Neural progenitor cell (in vitro differentiated cells): ENCODE data around the gene SPRY2.

Experiments used
- EZH2 ChIP-seq: fragments of 200-600 bp; sonication (generic); IDR thresholded peaks from 2 replicates; pipeline ENCODE4 v1.6.1; 2017; ENCODE audit warnings: antibody characterized with exemption, mild to moderate bottlenecking, moderate library complexity
- TF ChIP-seq, protein P1 (sequence below): fragments of 200-600 bp; sonication (generic); IDR thresholded peaks from 2 replicates; pipeline ENCODE4 v1.5.1; 2017; ENCODE audit warnings: antibody characterized with exemption, mild to moderate bottlenecking

DNA sequence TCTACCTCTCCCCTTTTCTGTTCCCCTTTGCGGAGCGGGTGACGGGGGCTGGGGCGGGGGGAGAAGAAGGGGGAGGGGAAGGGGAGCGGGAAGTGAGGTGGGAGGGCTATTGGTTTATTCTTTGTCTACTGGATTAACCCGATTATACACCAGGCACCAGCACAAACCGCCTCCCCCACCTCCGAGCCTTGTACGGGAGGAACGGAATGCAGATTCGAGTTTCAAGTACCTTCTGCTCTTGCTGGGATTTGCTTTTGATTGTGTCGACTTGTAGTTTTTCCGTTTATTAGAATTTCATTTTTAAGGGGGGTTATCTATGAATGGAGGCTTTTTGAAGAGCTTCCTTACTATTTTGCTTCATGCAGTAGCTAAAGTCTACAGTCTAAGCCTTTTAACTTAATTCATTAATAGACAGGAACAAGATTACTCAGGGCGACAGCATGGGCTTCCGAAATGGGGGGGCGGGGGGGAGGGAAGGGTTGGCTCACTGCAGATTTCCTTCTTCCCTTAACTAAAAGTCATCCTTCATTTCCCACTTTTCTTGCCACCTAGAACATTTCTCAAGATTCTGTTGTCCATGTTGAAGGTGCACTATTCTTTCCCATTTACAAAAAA is 937 bp upstream of the SPRY2 start:
- TF ChIP-seq EZH2: no peak
- TF ChIP-seq, protein P1, sequence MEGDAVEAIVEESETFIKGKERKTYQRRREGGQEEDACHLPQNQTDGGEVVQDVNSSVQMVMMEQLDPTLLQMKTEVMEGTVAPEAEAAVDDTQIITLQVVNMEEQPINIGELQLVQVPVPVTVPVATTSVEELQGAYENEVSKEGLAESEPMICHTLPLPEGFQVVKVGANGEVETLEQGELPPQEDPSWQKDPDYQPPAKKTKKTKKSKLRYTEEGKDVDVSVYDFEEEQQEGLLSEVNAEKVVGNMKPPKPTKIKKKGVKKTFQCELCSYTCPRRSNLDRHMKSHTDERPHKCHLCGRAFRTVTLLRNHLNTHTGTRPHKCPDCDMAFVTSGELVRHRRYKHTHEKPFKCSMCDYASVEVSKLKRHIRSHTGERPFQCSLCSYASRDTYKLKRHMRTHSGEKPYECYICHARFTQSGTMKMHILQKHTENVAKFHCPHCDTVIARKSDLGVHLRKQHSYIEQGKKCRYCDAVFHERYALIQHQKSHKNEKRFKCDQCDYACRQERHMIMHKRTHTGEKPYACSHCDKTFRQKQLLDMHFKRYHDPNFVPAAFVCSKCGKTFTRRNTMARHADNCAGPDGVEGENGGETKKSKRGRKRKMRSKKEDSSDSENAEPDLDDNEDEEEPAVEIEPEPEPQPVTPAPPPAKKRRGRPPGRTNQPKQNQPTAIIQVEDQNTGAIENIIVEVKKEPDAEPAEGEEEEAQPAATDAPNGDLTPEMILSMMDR: no peak
